Fibroblast of lung (primary cell): ENCODE measurements around the gene NUP210.

Experiments used
- CTCF ChIP-seq, 2 donors: IDR thresholded peaks in 1 of 2; conservative IDR thresholded peaks in 1 of 2; 1 replicate in 1 of 2; 2 replicates in 1 of 2; pipeline ENCODE4 v1.5.1; 2011 to 2012; ENCODE audit warnings: low read length in 2 of 2, control low read depth in 1 of 2, inconsistent platforms in 1 of 2, low read depth in 1 of 2, mild to moderate bottlenecking in 1 of 2
- EZH2 ChIP-seq: IDR thresholded peaks from 2 replicates; pipeline ENCODE4 v1.5.1; 2012; ENCODE audit warnings: low read length, control low read depth, mild to moderate bottlenecking; ENCODE audit errors: missing control alignments

GRCh38 chr3:13462822-13463221, 42.7 kb upstream of the NUP210 start:
- TF ChIP-seq CTCF (conservative IDR thresholded peaks at IDR 0.05 in 1 of 2, IDR thresholded peaks at IDR 0.05 in 1 of 2; ENCODE audit: low read depth in 1 of 2, low read length in 2 of 2) (no peak), EZH2 (no peak)
